Mesenchymal stem cell (in vitro differentiated cells and primary cell): ENCODE measurements around the gene TBC1D22A.

Experiments
- DNase-seq: peaks from one replicate; pipeline ENCODE4 v3.0.0-alpha.2; 2013
- H2AFZ ChIP-seq: one replicate; pipeline ENCODE4 v1.6.1; 2013; ENCODE audit warnings: low read depth, mild to moderate bottlenecking, control low read depth, inconsistent platforms, low read length, moderate library complexity
- H2AK5ac ChIP-seq: 2 replicates; pipeline ENCODE4 v1.6.1; 2013; ENCODE audit warnings: low read length, moderate library complexity, mild to moderate bottlenecking, inconsistent platforms; ENCODE audit not compliant: severe bottlenecking
- H2BK120ac ChIP-seq: one replicate; pipeline ENCODE4 v1.6.1; 2013; ENCODE audit warnings: low read depth, mild to moderate bottlenecking, inconsistent platforms, low read length, moderate library complexity
- H2BK12ac ChIP-seq, 2 experiments: one replicate each; pipeline ENCODE4 v1.6.1; 2013; ENCODE audit warnings: inconsistent platforms in 2 of 2, low read length in 2 of 2, mild to moderate bottlenecking in 2 of 2, moderate library complexity in 2 of 2, control low read depth in 1 of 2
- H2BK15ac ChIP-seq: one replicate; pipeline ENCODE4 v1.6.1; 2013; ENCODE audit warnings: mild to moderate bottlenecking, low read depth, inconsistent platforms; ENCODE audit not compliant: poor library complexity, severe bottlenecking
- H2BK5ac ChIP-seq: 2 replicates; pipeline ENCODE4 v1.6.1; 2013; ENCODE audit warnings: low read depth, mild to moderate bottlenecking, low read length, control low read depth, inconsistent platforms; ENCODE audit not compliant: poor library complexity, severe bottlenecking
- H3K14ac ChIP-seq, 2 experiments: one replicate each; pipeline ENCODE4 v1.6.1; 2013; ENCODE audit warnings: inconsistent platforms in 2 of 2, low read length in 2 of 2, control low read depth in 1 of 2, mild to moderate bottlenecking in 1 of 2, moderate library complexity in 1 of 2
- H3K18ac ChIP-seq, 2 experiments: one replicate each; pipeline ENCODE4 v1.6.1; 2013; ENCODE audit warnings: inconsistent platforms in 2 of 2, low read length in 2 of 2, control low read depth in 1 of 2, low read depth in 1 of 2, mild to moderate bottlenecking in 1 of 2
- H3K23ac ChIP-seq, 2 experiments: one replicate each; pipeline ENCODE4 v1.6.1; 2013; ENCODE audit warnings: inconsistent platforms in 2 of 2, low read length in 2 of 2, mild to moderate bottlenecking in 2 of 2, moderate library complexity in 2 of 2, control low read depth in 1 of 2
- H3K27ac ChIP-seq: 2 replicates; pipeline ENCODE4 v1.5.1; 2013; ENCODE audit warnings: mild to moderate bottlenecking, moderate library complexity, low read length, control low read depth, inconsistent platforms; ENCODE audit not compliant: poor library complexity, severe bottlenecking
- H3K27me3 ChIP-seq, 2 experiments: 2 replicates each; pipeline versions ENCODE4 v1.6.1 to v1.7.0; 2013; ENCODE audit warnings: low read length in 2 of 2, mild to moderate bottlenecking in 2 of 2, moderate library complexity in 2 of 2, control low read depth in 1 of 2, inconsistent platforms in 1 of 2; ENCODE audit not compliant: control insufficient read depth in 1 of 2, insufficient read depth in 1 of 2
- H3K36me3 ChIP-seq, 2 experiments: 2 replicates each; pipeline versions ENCODE4 v1.6.1 to v1.7.0; 2013; ENCODE audit warnings: low read length in 2 of 2, control low read depth in 1 of 2, inconsistent platforms in 1 of 2, low read depth in 1 of 2, mild to moderate bottlenecking in 1 of 2; ENCODE audit not compliant: insufficient read depth in 2 of 2, control insufficient read depth in 1 of 2
- H3K4ac ChIP-seq, 2 experiments: one replicate each; pipeline ENCODE4 v1.6.1; 2013; ENCODE audit warnings: inconsistent platforms in 2 of 2, low read length in 2 of 2, mild to moderate bottlenecking in 2 of 2, moderate library complexity in 2 of 2, control low read depth in 1 of 2, low read depth in 1 of 2
- H3K4me1 ChIP-seq: 2 replicates; pipeline ENCODE4 v1.6.1; 2013; ENCODE audit warnings: low read depth, low read length, control low read depth; ENCODE audit not compliant: control insufficient read depth, insufficient read depth
- H3K4me2 ChIP-seq: 2 replicates; pipeline ENCODE4 v1.6.1; 2013; ENCODE audit warnings: low read length, mild to moderate bottlenecking, inconsistent platforms; ENCODE audit not compliant: poor library complexity, severe bottlenecking
- H3K4me3 ChIP-seq, 2 experiments: 2 replicates each; pipeline versions ENCODE4 v1.5.1 to v1.7.0; 2013; ENCODE audit warnings: low read length in 2 of 2, mild to moderate bottlenecking in 2 of 2, control low read depth in 1 of 2, low read depth in 1 of 2; ENCODE audit not compliant: insufficient read depth in 1 of 2
- H3K79me1 ChIP-seq: replicated peaks from 2 replicates; pipeline ENCODE4 v1.6.1; 2013; ENCODE audit warnings: mild to moderate bottlenecking, control low read depth, low read length, inconsistent platforms; ENCODE audit not compliant: poor library complexity, severe bottlenecking
- H3K9ac ChIP-seq: 2 replicates; pipeline ENCODE4 v1.7.0; 2013; ENCODE audit warnings: mild to moderate bottlenecking, low read length, moderate library complexity
- H3K9me3 ChIP-seq: 2 replicates; pipeline ENCODE4 v1.7.0; 2013; ENCODE audit warnings: mild to moderate bottlenecking, low read length; ENCODE audit not compliant: control insufficient read depth
- H4K8ac ChIP-seq: one replicate; pipeline ENCODE4 v1.6.1; 2013; ENCODE audit warnings: inconsistent platforms, mild to moderate bottlenecking, low read length, moderate library complexity
- H4K91ac ChIP-seq: one replicate; pipeline ENCODE4 v1.6.1; 2013; ENCODE audit warnings: mild to moderate bottlenecking, low read length, inconsistent platforms
- WGBS: methylation state at CpG from one replicate; pipeline ENCODE4 v1.1.7; 2013; ENCODE audit warnings: mixed read lengths; 5-methylcytosine and 5-hydroxymethylcytosine counted together

TBC1D22A gene

GRCh38 chr22:46735747-46736608, 26.5 kb upstream of the TBC1D22A start:
- peak overlapping the region; percentile 58 for H2AK5ac ChIP-seq
- H3K4me3 ChIP-seq = peak overlapping the region in 1 of 2 experiments; percentile 86
- H3K14ac ChIP-seq = peak overlapping the region in 1 of 2 experiments; percentile 53
- H3K18ac ChIP-seq = peak overlapping the region in 1 of 2 experiments; percentile 37
- peak overlapping the region; percentile 75 for H3K27ac ChIP-seq
- H3K36me3 ChIP-seq = peaks cover 0 to 9% of the 10 kb centered on the region in 2 experiments
- H2BK120ac ChIP-seq = no peak overlapping the region
- H3K4me1 ChIP-seq = peaks cover 48% of the 10 kb centered on the region
- no peaks in the 10 kb centered on the region for H3K9me3 ChIP-seq
- H2BK15ac ChIP-seq = no peak overlapping the region
- no peak overlapping the region for H2AFZ ChIP-seq
- no peak overlapping the region for H4K91ac ChIP-seq
- 79% methylated on average over 12 of the region's 13 CpGs for WGBS
- H3K9ac ChIP-seq = no peak overlapping the region
- peak overlapping the region in 1 of 2 experiments; percentile 10 for H2BK12ac ChIP-seq
- H4K8ac ChIP-seq = no peak overlapping the region
- peak overlapping the region in 1 of 2 experiments; percentile 40 for H3K23ac ChIP-seq
- no peaks in the 10 kb centered on the region for H3K27me3 ChIP-seq
- H3K4ac ChIP-seq = peak overlapping the region in 1 of 2 experiments; percentile 32
- peak; percentile 7 for DNase-seq
- peak overlapping the region; percentile 9 for H3K4me2 ChIP-seq
- peaks cover 10% of the 10 kb centered on the region for H3K79me1 ChIP-seq
- H2BK5ac ChIP-seq = no peak overlapping the region

- no peak overlapping the region for H2BK12ac ChIP-seq
- H3K4ac ChIP-seq = no peak overlapping the region
- H3K9ac ChIP-seq = peak overlapping the region; percentile 82
- H2BK5ac ChIP-seq = no peak overlapping the region
- WGBS = 90% methylated on average over 8 of the region's 8 CpGs
- H2AFZ ChIP-seq = no peak overlapping the region
- peaks cover 41% of the 10 kb centered on the region for H3K4me1 ChIP-seq
- peak overlapping the region in 1 of 2 experiments; percentile 86 for H3K4me3 ChIP-seq
- H3K18ac ChIP-seq = no peak overlapping the region
- H2BK15ac ChIP-seq = no peak overlapping the region
- no peak overlapping the region for H4K91ac ChIP-seq
- no peak overlapping the region for H3K27ac ChIP-seq
- no peaks in the 10 kb centered on the region for H3K9me3 ChIP-seq
- peak overlapping the region; percentile 69 for H2AK5ac ChIP-seq
- H3K14ac ChIP-seq = no peak overlapping the region
- no peak overlapping the region for H3K23ac ChIP-seq
- peaks cover 8% of the 10 kb centered on the region for H3K79me1 ChIP-seq
- H3K27me3 ChIP-seq = no peaks in the 10 kb centered on the region
- peak overlapping the region; percentile 4 for H4K8ac ChIP-seq
- DNase-seq = no peak
- peak overlapping the region; percentile 9 for H3K4me2 ChIP-seq
- H3K36me3 ChIP-seq = peaks cover 0 to 4% of the 10 kb centered on the region in 2 experiments
- no peak overlapping the region for H2BK120ac ChIP-seq
Observed at GRCh38 chr22:46736705-46737104, 25.7 kb upstream of the TBC1D22A start.

- Histone ChIP-seq H2BK12ac (no peak overlapping the region), H3K4ac (peak overlapping the region; percentile 51 to 86), H3K9me3 (no peaks in the 10 kb centered on the region), H2BK15ac (peak overlapping the region; percentile 60), H3K4me2 (peak overlapping the region; percentile 65), H3K36me3 (no peaks in the 10 kb centered on the region), H3K4me1 (peaks cover 36% of the 10 kb centered on the region), H2AFZ (no peak overlapping the region), H4K8ac (peak overlapping the region; percentile 61), H3K27ac (no peak overlapping the region), H3K14ac (peak overlapping the region in 1 of 2 experiments; percentile 53), H3K27me3 (no peaks in the 10 kb centered on the region), H2BK5ac (no peak overlapping the region), H3K18ac (peak overlapping the region; percentile 82 to 92), H2AK5ac (no peak overlapping the region), H4K91ac (no peak overlapping the region), H3K9ac (peak overlapping the region; percentile 82), H3K23ac (peak overlapping the region in 1 of 2 experiments; percentile 28), H3K79me1 (peaks cover 4% of the 10 kb centered on the region), H3K4me3 (peak overlapping the region; percentile 82 to 86), H2BK120ac (peak overlapping the region; percentile 96)
- 9% methylated on average over 50 of the region's 53 CpGs for WGBS
- peak; percentile 47 for DNase-seq
Observed at GRCh38 chr22:46737105-46737975, 25.1 kb upstream of the TBC1D22A start.
